Measurements from ENCODE around the gene LRBA.

The LRBA gene

DNA sequence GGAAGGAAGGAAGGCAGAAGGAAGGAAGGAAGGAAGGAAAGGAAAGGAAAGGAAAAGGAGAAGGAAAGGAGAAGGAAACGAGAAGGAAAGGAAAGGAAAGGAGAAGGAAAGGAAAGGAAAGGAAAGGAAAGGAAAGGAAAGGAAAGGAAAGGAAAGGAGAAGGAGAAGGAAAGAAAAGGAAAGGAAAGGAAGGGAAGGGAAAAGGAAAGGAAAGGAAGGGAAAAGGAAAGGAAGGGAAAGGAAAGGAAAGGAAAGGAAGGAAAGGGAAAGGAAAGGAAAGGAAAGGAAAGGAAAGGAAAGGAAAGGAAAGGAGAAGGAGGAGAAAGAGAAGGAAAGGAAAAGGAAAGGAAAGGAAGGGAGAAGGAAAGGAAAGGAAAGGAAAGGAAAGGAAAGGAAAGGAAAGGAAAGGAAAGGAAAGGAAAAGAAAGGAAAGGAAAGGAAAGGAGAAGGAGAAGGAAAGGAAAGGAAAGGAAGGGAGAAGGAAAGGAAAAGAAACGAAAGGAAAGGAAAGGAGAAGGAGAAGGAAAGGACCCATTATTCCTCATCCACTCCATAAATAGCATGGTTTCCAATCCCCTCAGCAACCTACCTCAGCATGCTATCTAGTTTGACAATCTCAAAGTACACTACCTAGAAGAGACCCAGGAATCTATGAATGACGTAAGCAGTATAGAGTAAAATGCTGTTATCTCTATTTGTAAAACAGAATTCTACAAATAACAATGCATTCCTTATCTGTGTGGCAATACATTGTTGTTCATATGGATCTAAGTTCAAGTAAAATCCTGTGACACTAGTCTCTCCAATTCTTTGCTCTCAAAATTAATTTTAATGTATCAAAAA lies 209.7 kb downstream of the LRBA start:
- no peak for DNase-seq (ENCODE audit: low spot score)

DNA sequence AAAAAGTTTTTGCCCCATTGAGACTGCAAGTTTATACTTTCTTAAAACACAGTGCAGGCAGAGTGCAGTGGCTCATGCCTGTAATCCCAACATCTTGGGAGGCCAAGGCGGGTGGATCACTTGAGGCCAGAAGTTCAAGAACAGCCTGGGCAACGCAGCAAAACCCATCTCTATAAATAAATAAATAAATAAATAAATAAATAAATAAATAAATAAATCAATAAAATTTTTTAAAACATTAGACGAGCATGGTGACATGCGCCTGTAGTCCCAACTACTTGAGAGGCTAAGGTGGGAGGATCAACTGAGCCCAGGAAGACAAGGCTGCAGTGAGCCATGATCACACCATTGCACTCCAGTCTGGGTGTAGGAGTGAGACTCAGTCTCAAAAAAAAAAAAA lies 213.3 kb downstream of the LRBA start:
- no peak for DNase-seq (ENCODE audit: low spot score)

DNA sequence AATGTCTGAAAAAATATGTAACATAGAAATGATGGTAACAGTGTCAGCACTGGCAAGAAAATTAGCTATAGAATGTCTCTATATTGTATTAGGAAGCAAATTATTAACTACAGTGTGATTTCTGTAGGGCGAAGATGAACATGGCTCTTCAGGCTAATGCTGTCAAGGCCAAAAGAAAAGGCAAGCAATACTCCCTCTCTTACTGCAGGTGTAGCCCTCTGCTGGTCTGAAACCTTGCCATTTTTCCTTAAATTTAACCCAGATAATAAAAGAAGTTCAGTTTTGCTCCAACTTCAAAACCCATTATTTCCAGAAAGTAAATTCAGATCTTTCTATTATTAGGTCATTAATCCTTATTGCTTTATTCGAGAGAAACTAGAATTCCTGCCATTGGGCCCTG lies 215.9 kb downstream of the LRBA start:
- peak; percentile 2 for DNase-seq (ENCODE audit: low spot score)

DNA sequence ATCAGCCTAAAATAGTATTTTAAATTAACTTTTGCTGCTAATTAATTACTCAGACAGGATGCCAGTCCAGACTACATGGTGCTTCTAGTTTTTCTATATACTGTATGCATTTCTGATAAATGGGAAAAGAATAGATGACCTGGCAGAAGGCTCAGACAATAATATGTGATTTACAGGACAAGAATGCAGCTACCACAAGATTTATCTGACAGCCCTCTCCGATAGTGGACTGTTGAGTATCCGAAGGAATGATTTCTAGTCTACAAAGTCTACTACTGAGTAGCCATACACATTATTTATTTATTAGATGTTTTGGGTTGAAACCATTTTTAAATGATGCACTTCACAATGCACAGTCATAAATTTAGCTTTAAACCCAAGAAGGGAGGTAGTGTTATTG lies 220.4 kb downstream of the LRBA start:
- no peak for DNase-seq (ENCODE audit: low spot score)

DNA sequence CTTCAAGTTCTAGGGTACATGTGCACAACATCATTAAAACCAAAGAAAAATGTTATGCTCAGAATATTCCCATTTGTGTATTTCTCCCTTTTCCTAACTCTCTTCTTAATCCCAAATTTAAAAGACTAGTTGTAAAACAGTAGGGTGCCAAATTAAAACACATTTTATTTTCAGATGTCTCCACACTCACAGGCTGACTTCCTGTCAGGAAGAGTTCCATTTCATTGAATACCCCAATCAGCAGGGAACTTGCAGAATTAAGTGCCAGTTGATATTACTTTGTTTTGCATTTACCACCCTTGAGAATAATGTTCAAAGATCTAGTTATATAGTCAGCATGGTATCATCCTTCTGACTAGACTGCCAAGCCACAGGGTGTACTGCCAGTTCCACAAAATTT lies 225.2 kb downstream of the LRBA start:
- DNase-seq (ENCODE audit: low spot score) = no peak

DNA sequence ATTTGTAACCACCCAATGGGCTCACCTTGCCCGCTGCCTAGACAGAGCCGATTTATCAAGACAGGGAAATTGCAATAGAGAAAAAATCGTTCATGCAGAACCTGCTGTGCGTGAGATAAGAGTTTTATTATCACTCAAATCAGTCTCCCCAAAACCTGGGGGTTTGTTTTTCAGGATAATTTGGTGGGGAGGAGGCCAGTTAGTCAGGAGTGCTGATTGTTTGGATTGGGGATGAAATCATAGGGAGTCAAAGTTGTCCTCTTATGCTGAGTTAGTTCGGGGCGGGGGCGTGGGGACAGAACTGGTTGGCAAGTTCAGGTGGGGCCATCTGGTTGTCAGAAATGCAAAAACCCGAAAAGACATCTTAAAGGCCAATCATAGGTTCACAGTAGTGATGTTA lies 230.1 kb downstream of the LRBA start:
- no peak for DNase-seq (ENCODE audit: low spot score)

DNA sequence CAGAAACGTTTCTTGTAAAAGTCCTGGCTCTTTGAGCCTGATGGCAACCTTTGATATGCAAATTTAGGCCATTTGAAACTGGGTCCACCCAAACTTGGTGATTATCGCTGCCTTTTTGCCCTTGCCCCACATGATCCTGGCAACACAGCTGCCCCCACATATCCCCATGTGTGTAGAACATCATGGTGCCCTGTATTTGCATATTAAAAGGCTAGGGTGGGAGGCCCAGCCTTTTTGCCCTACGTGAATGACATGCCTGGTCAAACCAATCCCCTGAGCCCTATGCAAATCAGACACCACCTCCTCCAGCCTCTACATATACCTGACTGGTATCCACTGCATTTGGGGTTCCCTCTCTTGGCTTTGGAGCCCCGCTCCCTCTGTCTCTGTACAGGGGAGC lies 230.8 kb downstream of the LRBA start:
- no peak for DNase-seq (ENCODE audit: low spot score)

DNA sequence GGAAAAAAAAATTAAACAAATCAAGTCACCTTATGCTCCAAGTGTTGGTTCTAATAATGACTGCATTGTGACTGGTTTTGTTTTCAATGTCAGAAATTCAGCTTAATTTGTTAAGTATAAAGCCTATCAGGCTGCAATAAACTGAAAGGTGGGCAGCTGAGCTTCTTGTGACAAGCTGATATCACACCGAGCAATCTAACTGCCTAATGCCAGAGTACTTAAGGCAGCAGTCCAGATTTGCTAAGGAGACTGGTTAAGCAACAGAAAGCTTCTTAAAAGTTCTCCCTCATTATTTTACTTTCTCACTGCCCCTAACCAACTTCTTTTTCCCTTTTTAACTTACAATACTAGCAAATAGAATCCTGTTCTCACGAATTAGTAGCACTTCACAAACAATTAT lies 232.2 kb downstream of the LRBA start:
- no peak for DNase-seq (ENCODE audit: low spot score)

DNA sequence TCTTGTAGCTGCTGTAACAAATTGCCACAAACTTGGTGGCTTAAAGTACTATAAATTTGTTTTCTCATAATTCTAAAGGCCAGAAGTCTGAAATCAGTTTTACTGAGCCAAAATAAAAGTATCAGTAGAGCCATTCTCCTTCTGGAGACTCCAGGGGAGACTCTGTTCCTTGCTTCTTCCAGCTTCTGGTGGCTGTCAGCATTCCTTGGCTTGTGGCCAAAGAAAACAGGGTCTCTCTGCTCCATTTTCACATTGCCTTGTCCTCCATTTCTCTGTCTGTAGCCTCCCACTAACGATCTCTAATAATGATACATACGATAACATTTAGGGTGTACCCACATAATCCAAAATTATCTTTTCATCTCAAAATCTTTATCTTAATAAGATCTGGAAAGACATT lies 232.8 kb downstream of the LRBA start:
- DNase-seq (ENCODE audit: low spot score) = no peak

DNA sequence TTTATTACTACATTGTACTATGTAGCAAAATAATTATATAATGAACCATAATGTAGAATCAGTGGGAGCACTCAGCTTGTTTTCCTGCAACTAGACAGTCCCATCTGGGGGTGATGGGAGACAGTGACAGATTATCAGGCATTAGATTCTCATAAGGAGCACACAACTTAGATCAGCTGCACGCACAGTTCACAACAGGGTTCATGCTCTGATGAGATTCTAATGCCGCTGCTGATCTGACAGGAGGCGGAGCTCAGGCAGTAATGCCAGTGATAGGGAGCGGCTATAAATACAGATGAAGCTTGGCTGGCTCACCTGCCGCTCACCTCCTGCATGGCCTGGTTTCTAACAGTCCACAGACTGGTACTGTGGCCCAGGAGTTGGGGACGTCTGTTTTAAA lies 233.9 kb downstream of the LRBA start:
- no peak for DNase-seq (ENCODE audit: low spot score)

DNA sequence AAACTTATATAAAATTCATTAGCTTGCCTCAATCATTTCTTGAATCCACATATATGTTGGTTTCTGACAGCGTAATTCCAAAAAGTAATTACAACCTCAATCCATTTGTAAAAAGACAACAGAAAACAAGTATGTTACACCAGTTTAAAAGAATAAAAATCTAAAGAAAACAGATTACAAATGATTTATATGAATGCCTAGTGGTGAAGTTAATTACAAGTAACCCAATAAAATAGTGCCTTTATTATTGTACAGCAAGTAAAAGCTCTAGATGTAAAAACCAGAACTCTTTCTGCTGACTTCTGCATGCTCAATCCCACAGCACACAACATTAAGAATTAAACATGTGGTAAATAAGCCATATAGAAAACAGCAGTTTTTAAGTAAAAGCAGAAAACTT lies 235.4 kb downstream of the LRBA start:
- DNase-seq (ENCODE audit: low spot score) = no peak

DNA sequence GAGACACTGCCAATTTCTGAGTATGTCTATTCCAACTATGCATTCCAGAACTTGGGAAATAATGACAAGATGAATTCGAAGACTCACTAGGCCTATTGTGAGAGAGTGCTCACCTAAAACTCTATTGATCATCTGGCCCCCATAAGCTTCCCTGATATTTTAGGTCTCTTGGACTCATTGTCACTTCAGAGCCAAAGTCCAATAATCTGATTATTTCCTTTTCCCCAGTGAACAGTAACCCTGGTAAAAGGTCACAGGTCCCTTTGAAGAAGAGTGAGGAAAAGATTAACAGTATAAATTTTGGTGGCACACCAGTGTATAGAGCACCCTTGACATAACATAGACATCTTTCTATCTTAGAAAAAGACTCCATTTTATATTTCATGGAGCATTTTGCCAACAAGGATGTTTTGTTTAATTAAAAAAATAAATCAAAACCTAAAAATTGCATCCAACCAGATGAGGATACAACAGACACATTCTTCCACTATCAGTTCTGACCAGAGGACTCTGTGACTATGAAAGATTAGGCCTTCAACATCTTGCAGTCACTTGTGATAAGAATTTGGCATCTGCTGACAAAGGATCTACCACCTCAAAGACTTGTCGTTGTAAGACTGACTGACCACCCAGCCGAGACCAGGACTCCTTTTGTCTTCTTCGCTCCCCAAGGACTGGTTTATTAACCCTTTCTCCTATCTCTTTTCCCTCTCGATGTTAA lies 241.2 kb downstream of the LRBA start:
- DNase-seq (ENCODE audit: low spot score) = no peak

DNA sequence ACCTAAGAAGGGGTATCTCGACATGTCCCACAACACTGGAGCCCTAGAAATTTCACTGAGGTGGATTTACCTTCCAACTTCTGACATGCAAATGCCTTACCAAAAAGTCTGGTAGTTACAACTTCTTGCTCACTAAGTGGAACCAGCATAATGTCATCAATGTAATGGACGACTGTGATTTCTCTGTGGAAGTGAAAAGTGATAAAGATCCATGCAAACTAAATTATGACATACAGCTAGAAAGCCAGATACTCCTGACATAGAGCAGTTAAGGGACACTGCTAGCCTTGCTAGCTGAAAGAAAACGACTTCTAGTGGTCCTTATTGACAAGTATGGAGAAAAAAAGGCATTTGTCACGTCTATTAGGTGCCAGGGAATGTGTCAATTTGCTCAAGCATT lies 242.1 kb downstream of the LRBA start:
- no peak for DNase-seq (ENCODE audit: low spot score)

DNA sequence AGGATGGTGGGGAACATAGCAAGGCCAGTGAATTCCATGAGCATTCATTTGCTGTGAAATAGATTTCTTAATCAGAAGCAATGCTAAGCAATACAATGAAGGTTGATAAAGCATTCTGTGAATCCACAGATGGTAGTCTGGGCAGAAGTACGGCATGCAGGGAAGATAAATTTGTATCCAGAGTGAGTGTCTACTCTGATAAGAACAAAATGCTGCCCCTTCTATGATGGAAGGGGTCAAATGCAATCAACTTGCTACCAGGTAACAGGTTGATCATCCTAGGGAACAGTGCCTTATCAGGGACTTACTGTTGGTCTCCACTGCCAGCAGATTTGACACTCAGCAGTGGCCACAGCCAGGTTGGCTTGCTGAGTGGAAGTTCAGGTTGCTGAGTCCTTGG lies 243.7 kb downstream of the LRBA start:
- no peak for DNase-seq (ENCODE audit: low spot score)

DNA sequence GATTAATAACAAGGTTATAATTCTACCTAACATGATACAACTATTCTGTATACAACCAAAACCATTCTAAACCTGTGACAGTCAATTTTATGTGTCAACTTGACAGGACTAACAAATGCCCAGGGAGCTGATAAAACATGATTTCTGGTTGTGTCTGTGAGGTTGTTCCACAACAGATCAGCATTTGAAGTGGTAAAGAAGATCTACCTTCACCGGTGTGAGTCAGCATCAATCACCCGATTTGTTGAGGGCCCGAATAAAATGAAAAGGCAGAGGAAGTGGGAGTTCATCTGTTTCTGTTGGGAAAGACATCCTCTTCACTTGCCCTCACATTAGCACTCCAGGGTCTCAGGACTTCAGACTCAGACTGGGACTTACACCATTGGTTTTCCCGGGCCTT lies 245.2 kb downstream of the LRBA start:
- DNase-seq (ENCODE audit: low spot score) = no peak

DNA sequence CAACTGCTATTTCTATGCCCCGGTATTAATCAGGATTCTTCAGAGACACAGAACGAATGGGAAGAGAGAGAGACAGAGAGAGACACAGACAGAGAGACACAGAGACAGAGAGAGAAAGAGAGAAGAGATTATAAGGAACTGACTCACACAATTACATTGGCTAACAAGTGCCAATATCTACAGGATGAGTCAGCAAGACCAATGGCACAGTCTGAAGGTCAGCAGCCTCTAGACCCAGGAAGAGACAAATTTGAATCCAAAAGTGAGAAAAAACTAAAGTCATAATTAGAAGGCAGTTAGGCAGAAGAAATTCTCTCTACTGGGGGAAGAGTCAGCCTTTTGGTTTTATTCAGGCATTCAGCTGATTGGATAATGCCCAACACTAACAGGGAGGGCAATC lies 245.8 kb downstream of the LRBA start:
- peak; percentile 26 for DNase-seq (ENCODE audit: low spot score)

DNA sequence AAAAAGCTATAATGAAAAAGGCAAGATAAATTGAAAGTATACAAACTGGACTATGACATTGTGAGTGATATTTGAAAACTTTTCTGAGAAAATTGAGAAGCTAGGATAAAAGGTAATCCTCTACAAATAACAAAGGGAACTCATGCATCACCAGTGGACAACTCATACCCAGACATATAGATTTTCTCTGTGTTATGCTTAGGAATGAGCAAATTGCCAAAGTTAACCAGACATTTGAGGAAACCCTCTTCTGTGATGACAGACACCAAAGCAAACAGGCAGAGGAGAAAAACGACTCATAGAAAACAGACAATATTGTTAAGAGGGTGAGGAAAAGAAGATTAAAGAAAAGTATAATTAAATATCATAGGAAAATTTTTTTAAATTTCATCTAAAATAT lies 246.6 kb downstream of the LRBA start:
- DNase-seq (ENCODE audit: low spot score) = no peak

DNA sequence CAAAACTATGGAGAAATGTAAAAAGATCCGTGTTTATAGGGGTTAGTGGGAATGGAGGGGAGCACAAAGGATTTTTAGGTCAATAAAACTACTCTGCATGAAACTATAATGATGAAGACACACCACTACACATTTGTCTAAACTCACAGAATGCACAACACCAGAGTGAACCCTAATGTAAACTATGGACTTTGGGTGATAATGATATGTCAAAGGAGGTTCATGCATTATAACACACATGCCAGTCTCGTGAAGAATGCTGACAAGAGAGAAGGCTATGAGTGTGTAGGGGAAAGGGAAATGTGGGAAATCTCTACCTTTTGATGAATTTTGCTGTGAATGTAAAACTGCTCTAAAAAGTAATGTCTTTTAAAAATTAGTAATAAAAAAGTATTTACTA lies 249.9 kb downstream of the LRBA start:
- DNase-seq (ENCODE audit: low spot score) = no peak

DNA sequence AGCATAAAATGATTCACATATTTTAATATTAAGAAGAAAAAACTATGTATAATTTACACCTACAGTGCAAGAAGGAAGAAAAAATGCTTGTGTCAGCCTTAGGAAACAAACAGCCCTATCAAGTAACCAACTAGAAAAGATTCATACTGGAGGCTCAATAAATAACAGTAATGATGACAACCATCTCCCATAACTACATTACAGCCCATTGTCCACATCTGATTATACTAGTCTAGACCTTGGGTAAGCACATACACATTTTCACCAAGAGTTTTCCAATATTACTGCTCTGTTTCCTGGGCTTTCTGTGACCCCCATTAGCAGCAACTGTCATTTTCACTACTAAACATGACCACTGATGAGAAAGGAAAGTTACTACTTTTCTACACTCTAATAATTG lies 263.4 kb downstream of the LRBA start:
- DNase-seq (ENCODE audit: low spot score) = no peak

DNA sequence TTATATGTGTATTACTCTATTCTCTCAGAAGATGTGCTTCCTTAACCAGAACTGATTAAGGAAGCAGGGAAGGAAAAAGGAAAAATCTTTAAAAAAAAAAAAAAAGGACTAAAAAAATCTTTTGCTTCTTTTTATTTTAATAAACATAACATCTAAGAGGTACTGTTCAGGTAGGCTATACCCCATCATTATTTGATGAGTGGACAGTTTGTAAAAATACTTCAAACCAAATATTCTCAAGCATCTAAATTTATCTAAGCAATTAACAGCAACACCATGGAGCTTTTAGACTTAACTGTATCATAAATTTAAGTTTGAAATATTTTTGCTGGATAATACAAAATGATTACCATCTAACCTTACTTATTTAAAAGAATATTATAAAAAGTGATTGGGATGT lies 264.3 kb downstream of the LRBA start:
- no peak for DNase-seq (ENCODE audit: low spot score)

DNA sequence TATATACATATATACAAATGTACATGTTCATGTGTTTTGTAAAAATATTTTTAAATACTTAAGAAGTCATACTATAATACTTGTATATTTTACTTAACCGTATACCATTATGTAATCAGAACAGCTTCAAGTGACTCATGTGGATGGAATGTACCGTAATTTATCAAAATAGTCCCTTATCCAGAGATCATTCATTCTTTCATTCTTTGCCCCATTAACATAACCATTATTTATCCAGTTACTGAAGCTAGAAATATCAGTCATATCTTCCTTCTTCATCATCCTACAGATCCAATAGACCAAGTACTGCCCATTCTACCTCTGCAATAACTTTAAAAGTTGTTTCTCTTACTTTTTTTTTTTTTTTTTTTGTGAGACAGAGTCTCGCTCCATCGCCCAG lies 268.9 kb downstream of the LRBA start:
- no peak for DNase-seq (ENCODE audit: low spot score)

DNA sequence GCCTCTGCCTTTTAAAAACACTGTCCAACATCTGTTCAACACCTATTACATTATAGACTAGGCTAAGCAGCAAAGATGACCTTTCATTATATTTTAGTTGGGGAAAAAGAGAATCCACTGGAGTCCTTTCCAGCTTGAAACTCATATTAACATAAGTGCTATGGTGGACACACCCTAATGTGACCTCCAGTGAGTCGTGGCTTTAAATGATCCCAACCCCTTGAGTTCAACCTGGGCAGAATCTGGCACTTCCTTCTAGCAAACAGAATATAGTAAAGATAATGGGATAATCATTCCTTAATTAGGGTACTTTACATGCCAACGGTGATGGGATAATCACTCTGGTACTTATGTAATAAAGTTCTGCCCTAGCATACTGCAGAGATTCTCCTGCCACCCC lies 270.5 kb downstream of the LRBA start:
- DNase-seq (ENCODE audit: low spot score) = no peak

DNA sequence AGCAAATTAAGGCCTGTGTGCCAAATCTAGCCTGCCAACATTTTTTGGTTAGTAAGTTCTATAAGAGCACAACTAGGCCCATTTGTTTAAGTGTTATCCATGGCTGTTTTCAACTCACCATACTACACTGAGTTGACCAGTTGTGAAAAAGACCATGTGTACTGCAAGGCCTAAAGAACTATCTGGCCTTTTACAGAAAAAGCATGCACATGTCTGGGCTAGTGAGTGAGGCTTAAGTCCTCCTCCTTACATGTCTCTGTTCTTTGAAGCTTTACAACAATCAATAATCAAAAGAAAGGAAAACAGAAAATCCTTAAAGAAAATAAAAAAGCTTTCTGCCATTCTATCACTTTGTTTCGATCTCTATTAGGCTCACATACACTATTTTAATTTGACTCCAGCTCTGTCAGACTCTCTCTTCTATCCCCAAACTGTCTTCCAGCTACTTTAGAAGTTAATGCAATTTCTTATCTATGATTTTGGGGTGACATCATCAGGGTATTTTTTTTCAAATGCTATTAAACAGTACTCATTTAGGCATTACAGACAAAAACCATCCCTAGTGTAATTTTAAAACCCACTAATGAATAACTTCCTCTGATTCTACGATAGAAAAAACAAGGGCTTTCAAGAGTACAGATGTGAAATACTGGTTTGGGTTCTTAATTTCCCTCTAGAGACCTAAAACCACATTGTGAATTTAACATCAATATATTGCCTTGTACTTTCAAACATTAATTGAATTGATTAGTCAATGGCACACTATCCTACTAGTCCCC lies 271.3 kb downstream of the LRBA start:
- DNase-seq (ENCODE audit: low spot score) = no peak
